ENCODE data around the gene ANK2.

ANK2 gene

GRCh38 chr4:113173793-113174264 lies 124.4 kb downstream of the ANK2 start:
- no peak for TF ChIP-seq GABPA (IDR thresholded peaks at IDR 0.05; ENCODE audit: low read depth)
- TF ChIP-seq CTCF (IDR thresholded peaks at IDR 0.05; ENCODE audit: insufficient read depth, low read length): no peak
- no peak for TF ChIP-seq POLR2AphosphoS5 (IDR thresholded peaks at IDR 0.05; ENCODE audit: low read depth)
- no peak for TF ChIP-seq REST (IDR thresholded peaks at IDR 0.05; ENCODE audit: insufficient replicate concordance, low read depth)
- TF ChIP-seq SPI1 (IDR thresholded peaks at IDR 0.05; ENCODE audit: borderline replicate concordance, low read depth): no peak
- Histone ChIP-seq H3K27me3 (ENCODE audit: insufficient read depth, poor library complexity, severe bottlenecking) (no peaks in the 10 kb centered on the region), H3K4me3 (replicated peaks; ENCODE audit: insufficient read depth, low read length) (no peak overlapping the region), H3K27ac (replicated peaks) (no peak overlapping the region)
- DNase-seq (ENCODE audit: low read depth in 1 of 2, low spot score in 1 of 2): no peak

GRCh38 chr4:113179091-113179490 lies 129.6 kb downstream of the ANK2 start:
- no peaks in the 10 kb centered on the region for H3K27me3 ChIP-seq (ENCODE audit: insufficient read depth, poor library complexity, severe bottlenecking)
- H3K4me3 ChIP-seq (replicated peaks; ENCODE audit: insufficient read depth, low read length): no peak overlapping the region
- DNase-seq (ENCODE audit: low read depth in 1 of 2, low spot score in 1 of 2): no peak
- H3K27ac ChIP-seq (replicated peaks): no peak overlapping the region
- no peak for TF ChIP-seq SPI1 (IDR thresholded peaks at IDR 0.05; ENCODE audit: borderline replicate concordance, low read depth)
- TF ChIP-seq GABPA (IDR thresholded peaks at IDR 0.05; ENCODE audit: low read depth): no peak
- TF ChIP-seq POLR2AphosphoS5 (IDR thresholded peaks at IDR 0.05; ENCODE audit: low read depth): no peak
- TF ChIP-seq CTCF (IDR thresholded peaks at IDR 0.05; ENCODE audit: insufficient read depth, low read length): no peak
- TF ChIP-seq REST (IDR thresholded peaks at IDR 0.05; ENCODE audit: insufficient replicate concordance, low read depth): no peak

- H3K27ac ChIP-seq (replicated peaks): no peak overlapping the region
- TF ChIP-seq GABPA (IDR thresholded peaks at IDR 0.05; ENCODE audit: low read depth) (no peak), POLR2AphosphoS5 (IDR thresholded peaks at IDR 0.05; ENCODE audit: low read depth) (no peak), CTCF (IDR thresholded peaks at IDR 0.05; ENCODE audit: insufficient read depth, low read length) (no peak), REST (IDR thresholded peaks at IDR 0.05; ENCODE audit: insufficient replicate concordance, low read depth) (no peak), SPI1 (IDR thresholded peaks at IDR 0.05; ENCODE audit: borderline replicate concordance, low read depth) (no peak)
- H3K4me3 ChIP-seq (replicated peaks; ENCODE audit: insufficient read depth, low read length): no peak overlapping the region
- H3K27me3 ChIP-seq (ENCODE audit: insufficient read depth, poor library complexity, severe bottlenecking): no peaks in the 10 kb centered on the region
- DNase-seq (ENCODE audit: low read depth in 1 of 2, low spot score in 1 of 2): no peak
Observed at GRCh38 chr4:113179996-113180395, 130.5 kb downstream of the ANK2 start.
